ENCODE data around the gene MSS51.

- TF ChIP-seq POLR2A (IDR thresholded peaks at IDR 0.05; ENCODE audit: low read length) (no peak), GATA1 (IDR thresholded peaks at IDR 0.05; ENCODE audit: low read depth, low read length) (no peak)
These were observed 10.1 kb downstream of the MSS51 start for GRCh38 chr10:73423309-73423708.
